ENCODE data around the gene MYF5.

Gene MYF5

DNA sequence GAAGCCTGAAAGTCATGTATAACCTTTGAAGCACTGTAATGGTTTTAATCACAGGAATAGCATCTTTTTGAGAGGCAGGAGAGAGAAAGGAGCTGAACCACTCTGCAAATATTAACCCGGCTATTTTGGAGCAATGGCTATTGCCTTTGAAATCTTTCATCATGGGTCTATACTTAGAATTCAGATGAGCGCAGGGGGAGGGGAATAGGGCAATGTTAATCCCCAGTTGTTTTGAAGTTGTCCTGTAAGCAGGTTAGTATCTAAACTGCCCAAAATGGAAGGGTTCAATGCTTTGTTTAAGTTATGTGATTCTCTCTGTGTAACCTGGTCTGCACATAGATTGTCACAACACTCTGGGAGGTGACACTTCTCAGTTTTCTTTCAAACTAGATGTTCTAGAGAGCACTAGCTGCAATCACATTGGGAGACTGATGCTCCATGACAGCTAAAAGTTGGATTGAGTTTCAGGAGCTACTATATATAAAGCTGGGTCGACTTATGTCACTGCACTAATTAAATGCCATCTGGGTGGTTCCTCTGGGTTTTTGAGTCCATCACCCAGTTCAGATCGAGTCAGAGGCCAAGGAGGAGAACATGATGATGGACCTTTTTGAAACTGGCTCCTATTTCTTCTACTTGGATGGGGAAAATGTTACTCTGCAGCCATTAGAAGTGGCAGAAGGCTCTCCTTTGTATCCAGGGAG, 9.4 kb upstream of the MYF5 start, which contains the start of gene MYF6:
Gene MYF6 (plus strand): TSS at position 509 of the 704 bp plus-strand sequence. CDS start 86 bp downstream, at position 595.
- no peak within 1 kb of the TSS for H3K27ac ChIP-seq
- DNase-seq (ENCODE audit: low read depth, low spot score) = no peak

DNA sequence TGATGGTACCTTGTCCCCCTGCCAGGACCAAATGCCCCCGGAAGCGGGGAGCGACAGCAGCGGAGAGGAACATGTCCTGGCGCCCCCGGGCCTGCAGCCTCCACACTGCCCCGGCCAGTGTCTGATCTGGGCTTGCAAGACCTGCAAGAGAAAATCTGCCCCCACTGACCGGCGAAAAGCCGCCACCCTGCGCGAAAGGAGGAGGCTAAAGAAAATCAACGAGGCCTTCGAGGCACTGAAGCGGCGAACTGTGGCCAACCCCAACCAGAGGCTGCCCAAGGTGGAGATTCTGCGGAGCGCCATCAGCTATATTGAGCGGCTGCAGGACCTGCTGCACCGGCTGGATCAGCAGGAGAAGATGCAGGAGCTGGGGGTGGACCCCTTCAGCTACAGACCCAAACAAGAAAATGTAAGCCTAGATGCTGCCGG, 8.9 kb upstream of the MYF5 start:
- DNase-seq (ENCODE audit: low read depth, low spot score) = no peak
- H3K27ac ChIP-seq = no peak overlapping the region

DNA sequence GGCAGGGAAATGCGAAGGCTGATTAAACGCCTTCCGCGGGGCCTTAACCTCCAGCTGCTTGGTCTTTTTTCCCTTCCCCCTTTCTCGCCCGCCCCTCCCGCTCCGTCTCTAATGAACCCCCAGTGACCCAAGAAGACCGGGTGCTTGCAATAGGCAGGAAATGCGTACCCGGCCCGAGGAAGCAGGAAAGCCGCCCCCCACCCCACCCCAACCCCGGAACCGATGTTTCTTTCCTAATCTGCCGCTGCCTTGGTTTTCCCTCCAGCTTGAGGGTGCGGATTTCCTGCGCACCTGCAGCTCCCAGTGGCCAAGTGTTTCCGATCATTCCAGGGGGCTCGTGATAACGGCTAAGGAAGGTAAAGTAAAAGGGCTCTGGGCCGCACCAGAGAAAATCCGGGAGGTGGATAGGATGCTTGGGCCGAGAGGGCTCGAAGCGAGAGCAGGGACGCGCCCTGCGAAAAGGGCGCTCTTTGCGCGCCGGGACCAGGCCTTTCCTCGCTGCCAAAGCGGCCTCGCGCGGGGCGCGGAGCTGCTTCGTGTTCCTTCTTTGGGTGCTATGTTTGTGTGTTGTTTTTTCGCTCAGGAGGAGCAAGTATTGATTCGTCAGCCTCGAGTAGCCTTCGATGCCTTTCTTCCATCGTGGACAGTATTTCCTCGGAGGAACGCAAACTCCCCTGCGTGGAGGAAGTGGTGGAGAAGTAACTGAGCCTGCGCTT, 8.3 kb upstream of the MYF5 start:
- no peak overlapping the region for H3K27ac ChIP-seq
- DNase-seq (ENCODE audit: low read depth, low spot score) = no peak

DNA sequence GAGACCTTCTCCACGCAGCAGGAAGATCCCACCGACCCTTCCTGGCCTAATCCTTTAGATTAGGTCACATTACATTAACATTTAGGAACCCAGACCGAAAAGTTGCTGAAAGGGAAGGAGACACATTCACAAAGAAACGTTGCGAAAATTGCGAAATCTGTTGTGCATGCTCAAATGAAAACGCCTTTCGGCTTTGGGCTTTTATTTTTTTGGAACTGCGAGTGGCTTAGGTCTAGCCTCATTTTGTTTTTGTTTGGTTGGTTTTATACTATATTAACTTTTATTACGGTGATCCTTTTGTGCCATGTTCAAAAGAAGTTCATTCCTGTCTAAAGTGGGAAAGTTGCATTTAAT, 7.8 kb upstream of the MYF5 start:
- H3K27ac ChIP-seq = no peak overlapping the region
- DNase-seq (ENCODE audit: low read depth, low spot score) = no peak

DNA sequence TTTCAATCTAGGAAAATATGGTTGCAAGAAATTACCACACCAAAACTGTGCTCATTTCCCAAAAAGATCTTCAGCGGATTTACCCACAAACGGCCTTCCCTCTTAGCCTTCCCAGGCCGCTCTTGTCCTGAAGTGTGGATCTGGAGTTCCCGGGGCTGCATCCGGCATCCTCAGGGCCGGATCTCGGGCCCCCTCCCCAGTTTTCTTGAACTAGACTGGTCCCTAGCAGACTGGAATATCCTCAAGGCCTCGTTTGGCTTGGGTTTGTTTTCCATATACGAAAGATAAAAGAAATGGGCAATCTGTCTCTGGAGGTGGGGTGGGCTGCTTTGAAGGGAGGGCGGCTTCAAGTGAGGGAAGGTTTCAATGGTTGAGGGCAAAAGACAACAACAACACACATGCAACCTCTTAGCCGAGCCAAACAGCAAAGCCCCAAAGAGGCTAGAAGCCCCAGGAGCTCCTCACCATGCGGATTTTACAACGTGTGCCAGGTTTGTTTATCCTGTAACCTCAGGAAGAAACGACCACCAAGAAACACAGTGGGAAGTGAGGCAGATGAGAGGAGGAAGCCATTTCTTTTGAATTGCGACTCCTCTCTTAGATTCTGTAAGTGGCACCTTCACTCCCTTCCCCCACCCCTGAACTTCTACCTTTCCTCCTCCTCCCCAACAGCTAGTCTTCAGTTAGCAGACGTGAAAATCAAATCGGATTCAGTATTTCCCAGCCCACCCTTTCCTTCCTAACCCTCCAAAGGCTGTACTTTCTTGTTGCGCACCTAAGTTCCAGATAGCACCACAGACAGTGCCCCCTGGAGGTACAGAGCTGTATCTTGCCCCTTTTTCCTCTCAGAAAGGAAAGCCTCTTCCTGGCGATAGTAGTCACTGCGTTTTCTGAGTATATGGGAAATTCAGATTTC, 6.6 kb upstream of the MYF5 start:
- no peak overlapping the region for H3K27ac ChIP-seq
- no peak for DNase-seq (ENCODE audit: low read depth, low spot score)

DNA sequence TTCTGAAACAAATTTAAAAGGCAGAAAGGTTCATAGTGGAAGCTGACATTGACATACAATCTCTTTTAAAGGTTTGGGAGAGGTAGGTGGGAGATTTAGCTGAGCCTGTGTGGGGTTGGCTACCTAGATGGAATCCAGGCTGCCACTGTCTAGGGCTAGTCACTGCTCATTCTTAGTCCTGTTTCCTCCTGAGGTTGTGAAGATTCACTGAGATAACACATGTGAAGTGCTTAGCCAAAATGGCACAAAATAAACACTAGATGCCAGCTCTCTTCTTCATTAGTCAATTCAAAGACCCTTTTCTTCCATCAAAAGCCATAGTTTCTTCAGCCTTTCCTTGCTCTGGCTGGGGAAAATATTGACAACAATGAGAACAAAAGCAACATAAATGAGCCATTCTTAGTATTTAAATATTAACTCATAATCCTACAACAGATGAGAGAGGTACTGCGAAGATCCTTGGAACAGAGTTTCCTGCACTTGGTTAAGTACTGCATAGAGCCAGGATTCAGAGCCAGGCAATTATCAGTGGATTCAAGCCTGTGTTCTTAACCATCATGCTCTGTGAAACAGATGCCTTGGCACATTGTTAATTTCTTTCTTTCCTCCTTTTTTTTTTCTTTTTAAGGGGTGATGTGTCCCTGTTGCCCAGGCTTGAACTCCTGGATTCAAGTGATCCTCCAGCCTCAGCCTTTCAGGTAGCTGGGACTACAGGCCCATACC, 5.8 kb upstream of the MYF5 start:
- H3K27ac ChIP-seq = no peak overlapping the region

DNA sequence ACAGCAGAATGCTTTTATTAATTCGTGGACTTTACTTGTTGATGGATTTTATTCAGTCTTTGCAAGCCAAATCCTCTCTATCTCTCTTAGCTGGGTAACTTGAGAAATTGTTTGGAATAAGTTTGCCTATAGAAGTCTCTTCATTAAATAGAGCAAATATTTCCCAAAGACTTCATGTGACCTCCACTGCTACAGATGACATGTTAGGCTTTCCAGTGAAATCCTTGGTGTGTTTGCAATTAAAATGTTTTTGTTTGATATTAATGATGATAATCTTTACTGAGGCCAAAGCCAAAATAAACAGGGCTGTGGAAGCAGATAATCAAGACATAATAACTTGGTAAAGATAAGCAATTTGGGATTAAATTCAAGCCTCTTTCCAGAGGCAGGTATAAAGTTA, 4.8 kb upstream of the MYF5 start:
- no peak overlapping the region for H3K27ac ChIP-seq

More for the DNA sequence above, 5.8 kb upstream of the MYF5 start:
- DNase-seq (ENCODE audit: low read depth, low spot score) = no peak

DNA sequence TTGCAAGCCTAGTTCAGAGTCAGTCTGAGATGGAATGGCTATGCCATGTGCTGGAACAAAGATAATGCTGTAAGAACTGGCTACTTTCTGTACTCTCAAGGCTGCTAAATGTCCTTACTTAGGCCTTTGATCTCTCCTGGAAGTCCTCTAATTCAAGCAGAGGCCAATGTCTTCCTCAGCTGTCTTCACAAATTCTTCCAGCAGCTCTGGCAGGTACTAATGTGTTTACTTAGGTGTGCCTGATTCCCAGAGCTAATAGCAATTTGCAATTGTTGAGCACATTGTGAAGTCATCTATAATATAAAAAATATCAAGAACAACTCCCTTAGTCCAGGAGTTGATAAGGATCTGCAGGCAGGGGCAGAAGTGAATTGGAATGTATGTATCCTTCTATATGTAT, 3.8 kb upstream of the MYF5 start:
- no peak for DNase-seq (ENCODE audit: low read depth, low spot score)
- no peak overlapping the region for H3K27ac ChIP-seq

More for the DNA sequence above, 4.8 kb upstream of the MYF5 start:
- DNase-seq (ENCODE audit: low read depth, low spot score) = no peak

DNA sequence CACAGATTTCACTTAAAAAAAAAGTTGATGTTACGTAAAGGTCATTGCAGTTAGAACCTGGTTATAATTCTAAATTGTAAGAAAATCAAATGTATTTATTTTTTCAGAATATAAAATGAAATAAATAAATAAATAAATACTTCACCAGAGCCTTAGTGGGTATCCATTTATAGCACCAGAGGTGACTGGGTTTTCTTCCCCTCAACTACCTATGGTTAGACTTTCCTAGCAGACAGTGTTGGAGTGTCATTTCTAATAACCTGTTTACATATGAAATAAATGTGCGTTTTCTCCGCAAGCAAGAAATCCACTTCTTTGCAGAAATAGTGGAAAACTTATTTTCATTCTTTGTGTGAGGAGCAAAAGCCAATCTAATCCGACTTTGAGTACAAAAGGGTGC, 3.3 kb upstream of the MYF5 start:
- no peak for DNase-seq (ENCODE audit: low read depth, low spot score)

DNA sequence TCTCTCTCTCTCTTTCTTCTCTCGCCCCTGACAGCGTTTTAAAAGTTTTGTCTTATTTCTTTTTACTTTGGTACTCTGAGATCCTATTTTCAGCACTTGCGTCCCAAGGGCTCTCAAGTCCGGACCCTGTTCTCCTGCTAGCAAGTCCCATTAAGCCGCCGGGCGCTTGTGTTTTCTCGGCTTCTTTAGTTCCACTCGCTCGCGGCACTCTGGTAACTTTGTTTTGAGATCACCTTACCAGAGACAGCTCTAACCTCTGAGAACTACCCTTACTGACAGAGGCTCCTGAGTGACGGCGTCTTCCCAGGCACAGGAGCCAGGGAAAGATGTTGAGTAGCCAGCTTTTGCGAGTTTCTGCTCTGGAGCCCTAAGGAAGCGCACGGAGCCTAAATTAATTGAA, 2.7 kb upstream of the MYF5 start:
- H3K27ac ChIP-seq = no peak overlapping the region
- no peak for DNase-seq (ENCODE audit: low read depth, low spot score)

More for the DNA sequence above, 3.3 kb upstream of the MYF5 start:
- no peak overlapping the region for H3K27ac ChIP-seq

DNA sequence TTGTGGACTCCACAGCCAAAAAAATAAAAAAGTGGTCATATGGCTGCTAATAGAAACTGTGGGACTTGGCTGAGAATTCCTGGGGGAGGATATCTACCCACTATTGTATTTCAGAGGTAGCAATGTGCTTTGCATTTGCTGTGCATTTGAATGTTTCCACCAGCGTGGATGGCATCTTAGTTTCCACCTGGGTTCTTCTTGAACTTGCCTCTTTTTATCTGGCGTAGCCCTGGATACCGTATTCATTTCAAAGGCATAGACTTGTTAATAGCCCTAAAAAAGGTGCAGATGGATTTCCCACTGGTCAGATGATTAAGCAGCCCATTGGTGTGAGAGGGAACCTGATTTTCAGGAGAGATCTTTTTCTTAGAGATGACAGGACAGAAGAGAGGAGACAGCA, 1.9 kb upstream of the MYF5 start:
- no peak overlapping the region for H3K27ac ChIP-seq
- no peak for DNase-seq (ENCODE audit: low read depth, low spot score)

DNA sequence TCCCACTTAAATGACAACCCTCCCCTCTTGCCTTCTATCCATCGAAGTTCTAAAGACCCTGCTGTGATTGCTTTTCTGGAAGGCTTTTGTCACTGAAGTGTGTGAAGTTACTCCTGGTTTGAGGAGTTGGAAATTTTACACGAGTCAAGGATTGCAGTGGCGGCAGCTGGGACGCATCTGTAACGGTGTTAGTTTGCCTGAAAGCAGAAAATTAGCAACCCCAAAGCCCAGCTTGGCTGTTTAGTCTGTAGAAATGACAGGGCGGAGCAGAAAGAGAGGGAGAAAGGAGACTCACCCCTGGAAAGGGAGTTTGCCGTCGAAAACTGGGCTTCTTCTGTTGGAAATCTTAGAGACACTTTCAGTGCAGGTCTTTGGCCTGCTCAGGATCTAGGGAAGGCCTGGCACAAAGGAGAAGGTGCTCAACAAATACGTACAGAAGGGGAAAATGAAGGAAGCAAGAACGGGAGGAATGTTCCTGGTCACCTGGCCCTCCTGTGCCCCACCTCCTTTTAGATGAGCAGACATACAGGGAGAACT, 931 bp upstream of the MYF5 start:
- no peak overlapping the region for H3K27ac ChIP-seq
- DNase-seq (ENCODE audit: low read depth, low spot score) = no peak

DNA sequence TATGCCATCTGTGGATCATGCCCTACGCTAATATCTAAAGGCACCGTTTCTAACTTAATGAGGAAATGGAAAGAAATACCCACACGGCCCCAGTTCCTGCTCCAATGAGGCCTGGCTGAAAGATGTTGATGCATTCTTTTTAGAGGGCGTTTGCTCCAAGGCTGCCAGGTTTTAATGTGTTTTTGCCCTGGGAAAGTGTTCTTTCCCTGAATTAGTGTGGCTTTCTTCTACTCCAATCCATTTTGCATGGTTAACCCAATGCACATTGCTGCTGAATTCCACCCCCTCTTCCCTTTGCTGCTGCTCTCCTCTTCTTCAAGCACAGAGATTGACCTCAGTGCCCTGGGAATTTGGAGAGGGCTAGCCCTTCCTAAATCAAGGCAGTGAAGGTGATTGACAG, 1.1 kb downstream of the MYF5 start:
- no peak overlapping the region for H3K27ac ChIP-seq
- DNase-seq (ENCODE audit: low read depth, low spot score) = no peak

DNA sequence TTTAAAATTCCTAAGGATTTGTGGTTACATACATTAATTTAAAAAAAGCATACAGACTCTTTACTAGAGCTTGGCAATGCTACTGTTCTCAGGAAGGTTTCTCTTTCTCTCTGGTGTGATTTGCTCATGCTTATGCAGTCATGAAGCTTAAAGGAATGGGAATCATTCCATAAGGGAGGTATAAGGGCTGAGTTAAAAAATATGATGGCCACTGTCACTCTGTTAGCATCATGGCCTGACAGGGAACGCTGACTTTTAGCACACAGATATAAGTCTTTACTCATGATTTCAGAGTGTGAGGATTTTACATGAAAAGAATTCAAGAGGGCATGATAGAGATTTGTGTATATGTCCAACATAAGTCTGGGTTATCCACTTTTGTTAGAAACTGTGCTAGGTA, 3.8 kb downstream of the MYF5 start:
- H3K27ac ChIP-seq = no peak overlapping the region
- no peak for DNase-seq (ENCODE audit: low read depth, low spot score)

DNA sequence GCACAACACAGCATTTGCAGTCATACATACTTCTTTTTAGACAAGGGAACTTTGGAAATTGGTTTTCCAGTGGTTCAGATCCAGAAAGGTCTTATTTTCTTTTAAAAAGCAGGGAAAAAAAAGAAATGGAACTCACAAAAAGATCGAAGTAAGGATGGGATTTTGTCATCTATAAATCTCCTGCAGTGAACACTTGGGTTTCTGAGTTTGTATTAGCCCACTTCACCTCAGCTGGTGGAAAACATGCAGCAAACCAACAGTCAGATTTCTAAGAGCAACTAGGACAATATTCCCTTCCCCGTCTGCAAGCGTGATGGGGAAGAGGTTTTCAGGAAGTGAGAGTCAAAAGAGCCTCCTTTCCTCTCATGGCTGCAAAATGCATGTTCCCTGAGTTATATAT, 4.6 kb downstream of the MYF5 start:
- DNase-seq (ENCODE audit: low read depth, low spot score) = no peak
- H3K27ac ChIP-seq = no peak overlapping the region

DNA sequence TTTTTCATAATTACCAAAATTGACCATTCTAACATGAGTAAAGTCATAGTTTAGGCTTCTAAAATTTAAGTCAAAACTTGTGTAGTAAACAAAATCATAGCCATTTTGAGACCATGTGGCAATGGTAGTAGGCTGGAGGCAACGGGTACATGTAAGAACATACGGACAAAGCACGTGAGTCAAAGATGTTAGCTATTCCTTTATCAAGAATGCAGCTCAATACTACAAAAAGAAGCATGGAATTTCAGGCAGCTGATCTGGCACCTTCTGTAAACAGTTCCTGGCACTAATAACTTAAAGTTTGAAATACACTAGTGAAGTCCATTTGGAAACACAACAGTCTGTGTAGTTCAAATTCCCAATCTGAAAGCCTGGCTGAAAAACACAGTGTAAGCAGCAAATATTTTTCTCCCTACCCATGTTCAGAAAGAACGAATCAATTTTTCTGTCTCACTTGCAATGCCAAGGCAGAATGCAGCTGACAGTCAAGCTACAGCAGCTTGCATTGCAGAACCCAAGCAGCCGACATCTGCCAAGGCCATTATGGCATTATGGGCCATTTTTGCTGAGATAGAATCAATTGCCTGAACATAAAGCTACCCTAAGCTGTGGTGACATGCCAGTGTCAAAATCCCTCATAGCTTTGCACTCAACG, 29.3 kb downstream of the MYF5 start:
- H3K27ac ChIP-seq = no peak overlapping the region
- DNase-seq (ENCODE audit: low read depth, low spot score) = no peak

DNA sequence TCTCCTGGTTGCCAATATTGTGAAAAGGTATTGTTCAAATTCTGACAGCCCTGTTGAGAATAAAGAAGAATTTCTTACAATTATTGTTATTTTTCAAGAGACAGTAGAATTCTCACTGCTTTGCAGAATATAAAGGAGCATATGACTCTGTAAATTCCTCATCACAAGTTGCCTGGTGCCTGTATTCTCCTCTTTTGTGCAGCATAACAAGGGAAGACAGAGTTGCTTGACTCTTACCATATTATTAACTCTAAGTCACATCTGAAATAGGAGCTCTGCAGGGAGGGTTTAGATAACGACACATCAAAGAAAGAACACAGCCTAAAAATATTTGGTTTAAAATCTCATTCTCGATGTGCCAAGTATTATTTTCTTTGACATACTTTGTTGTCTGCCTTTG, 31.1 kb downstream of the MYF5 start:
- no peak overlapping the region for H3K27ac ChIP-seq
- DNase-seq (ENCODE audit: low read depth, low spot score) = no peak

DNA sequence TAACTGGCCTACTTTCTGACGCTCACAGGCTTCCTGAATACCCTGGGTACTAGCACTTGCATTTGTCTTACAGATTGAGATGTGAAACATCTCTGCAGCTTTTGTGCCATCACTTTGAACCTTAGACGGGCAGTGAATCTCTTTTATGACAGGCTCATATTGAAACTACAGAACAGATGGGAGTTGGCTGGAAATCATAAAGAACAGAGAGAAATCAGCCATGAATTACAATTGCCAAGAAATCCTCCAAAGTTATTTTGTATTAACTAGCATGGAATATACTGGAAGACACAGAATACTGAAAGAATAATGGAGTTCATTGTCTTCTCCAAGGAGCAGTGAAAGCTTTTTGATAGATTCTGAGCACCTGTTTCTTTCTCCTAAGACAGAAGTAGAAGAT, 32.7 kb downstream of the MYF5 start:
- no peak for DNase-seq (ENCODE audit: low read depth, low spot score)
- no peak overlapping the region for H3K27ac ChIP-seq

DNA sequence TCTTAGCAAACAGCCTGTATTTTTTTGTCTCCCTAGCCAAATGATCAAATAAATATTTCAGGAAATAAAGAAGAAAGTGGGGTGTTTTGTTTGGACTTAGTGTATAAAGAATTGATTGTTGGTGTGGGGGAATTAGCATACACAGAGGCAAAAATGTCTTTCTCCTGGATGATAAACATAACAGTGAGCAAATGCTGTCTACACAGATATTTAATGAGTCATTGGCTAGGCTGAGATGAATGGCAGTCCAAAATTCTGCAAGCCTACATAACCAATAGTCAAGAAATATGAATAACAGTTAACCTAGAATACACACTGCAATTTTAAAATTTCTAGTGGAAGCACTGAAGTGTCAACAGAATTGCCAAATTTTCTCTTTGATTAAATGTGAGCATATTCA, 35.8 kb downstream of the MYF5 start:
- no peak overlapping the region for H3K27ac ChIP-seq
- DNase-seq (ENCODE audit: low read depth, low spot score) = no peak

DNA sequence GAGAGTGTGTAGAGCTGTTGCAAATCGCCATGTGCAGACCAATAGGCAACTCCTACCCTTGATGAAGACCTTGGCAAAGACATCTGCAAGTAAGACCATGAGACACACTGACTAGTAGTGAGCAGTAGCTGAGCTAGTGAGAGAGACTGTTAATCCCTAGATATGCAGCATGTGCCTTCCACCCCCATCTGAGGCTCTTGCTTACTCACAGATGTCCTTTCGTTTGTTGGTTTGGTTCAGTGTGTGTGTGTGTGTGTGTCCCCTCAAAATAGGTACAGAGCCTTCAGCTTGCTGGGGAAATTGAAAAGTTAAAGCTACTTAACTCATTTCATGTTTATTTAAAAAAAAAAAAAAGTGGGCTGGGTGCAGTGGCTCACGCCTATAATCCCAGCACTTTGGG, 37.6 kb downstream of the MYF5 start:
- H3K27ac ChIP-seq = no peak overlapping the region
- no peak for DNase-seq (ENCODE audit: low read depth, low spot score)
